Stimulated activated CD4-positive, alpha-beta T cell treated with anti-CD3 and anti-CD28 coated beads, Interleukin-4, amount 100 ng/mL, for 48 hours (primary cell): ENCODE data around the gene ZNF446.

Experiments used
- DNase-seq, 2 donors: peaks; one replicate each; pipeline ENCODE4 v3.0.0-alpha.2; 2020; ENCODE audit warnings: low read depth in 2 of 2

ZNF446 gene

DNA sequence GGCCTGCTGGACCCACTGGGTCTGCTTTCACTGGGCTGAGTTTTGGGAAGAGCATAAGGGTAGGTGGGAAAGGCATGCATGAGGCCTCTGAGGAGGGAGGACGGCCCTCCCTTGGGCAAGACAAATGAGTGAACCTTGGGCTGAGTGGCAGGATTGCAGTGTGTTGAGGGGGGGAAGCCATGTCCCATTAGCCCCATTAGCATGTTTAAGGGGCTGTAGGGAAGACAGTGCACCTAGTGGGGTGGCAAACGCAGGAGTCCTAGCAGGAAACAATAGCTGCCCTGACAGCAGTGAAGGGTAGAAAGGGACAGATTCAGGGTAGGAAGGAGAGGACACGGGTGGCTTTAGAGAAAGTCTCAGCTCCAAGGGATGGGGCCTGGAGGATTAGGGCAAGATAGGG is 46.6 kb downstream of the ZNF446 start:
- DNase-seq: no peak

DNA sequence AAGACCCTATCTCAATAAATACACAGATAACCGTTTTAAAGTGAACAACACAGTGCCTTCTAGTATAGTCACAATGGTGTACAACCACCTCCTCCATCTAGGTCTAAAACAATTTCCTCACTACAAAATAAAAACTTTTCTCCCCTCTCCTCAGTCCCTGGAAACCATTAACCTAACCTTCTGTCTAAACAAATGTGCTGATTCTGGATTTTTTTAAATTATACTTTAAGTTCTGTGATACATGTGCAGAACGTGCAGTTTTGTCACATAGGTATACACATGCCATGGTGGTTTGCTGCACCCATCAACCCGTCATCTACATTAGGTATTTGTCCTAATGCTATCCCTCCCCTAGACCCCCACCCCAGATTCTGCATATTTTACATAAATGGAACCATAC is 53.3 kb downstream of the ZNF446 start:
- DNase-seq: no peak
